ENCODE measurements around the gene MMADHC.

GRCh38 chr2:149606251-149606811 lies 18.8 kb upstream of the MMADHC start:
- TF ChIP-seq CTCF (IDR thresholded peaks at IDR 0.05) (no peak), POLR2AphosphoS5 (IDR thresholded peaks at IDR 0.05) (no peak), EP300 (IDR thresholded peaks at IDR 0.05) (no peak), POLR2A (IDR thresholded peaks at IDR 0.05) (no peak)
